Panc1 (cell line): ENCODE measurements around the gene NOXO1. TPM values are rescaled to one million over a fixed set of nuclear protein-coding genes. Genes with fewer than 3 reads are reported as not detected.

Experiments used
- ATAC-seq: fragments of 200-7000 bp; cut with Tn5 transposase; 2 replicates; pipeline ENCODE4 v1.9.1; 2020; ENCODE audit warnings: mild to moderate bottlenecking, moderate library complexity
- BruUV-seq: library from RNA; stranded (reverse); fragments of 400-500 nt; replicated peaks from 2 replicates; lab custom pipeline; 2021; lab: Mats Ljungman, UMichigan
- CTCF ChIA-PET: fragments of 300-600 bp; sonication (Branson Sonifier 250); formaldehyde crosslinking; loops from one replicate; lab custom pipeline; 2022; ENCODE audit warnings: antibody characterized with exemption; lab: Charles Lee
- POLR2A ChIA-PET: fragments of 300-600 bp; sonication (Branson Sonifier 250); formaldehyde crosslinking; loops from one replicate; lab custom pipeline; 2022; ENCODE audit warnings: antibody characterized with exemption; lab: Charles Lee
- DNase-seq: peaks from one replicate; pipeline ENCODE4 v3.0.0-alpha.2; 2010; ENCODE audit warnings: low read depth, low spot score
- H3K27ac ChIP-seq: 2 replicates; pipeline ENCODE4 v1.5.1; 2011; ENCODE audit warnings: mild to moderate bottlenecking, low read length, inconsistent platforms
- H3K27me3 ChIP-seq: fragments of 200-500 bp; sonication (Bioruptor generic); 2 replicates; pipeline ENCODE4 v1.6.0; 2014; ENCODE audit warnings: low read length, inconsistent platforms; ENCODE audit not compliant: control insufficient read depth, insufficient read depth
- H3K36me3 ChIP-seq: fragments of 200-500 bp; sonication (Bioruptor generic); 2 replicates; pipeline ENCODE4 v1.5.1; 2014; ENCODE audit warnings: inconsistent platforms, mild to moderate bottlenecking, low read length, moderate library complexity; ENCODE audit not compliant: control insufficient read depth, insufficient read depth
- H3K4me1 ChIP-seq: 2 replicates; pipeline ENCODE4 v1.5.1; 2011; ENCODE audit warnings: inconsistent platforms, mild to moderate bottlenecking, low read length, moderate library complexity; ENCODE audit not compliant: control insufficient read depth, insufficient read depth
- H3K4me3 ChIP-seq, 2 experiments: 2 replicates each; pipeline ENCODE4 v1.5.1; 2011 to 2012; ENCODE audit warnings: low read depth in 2 of 2, low read length in 2 of 2, mild to moderate bottlenecking in 2 of 2, inconsistent platforms in 1 of 2, moderate library complexity in 1 of 2
- H3K9me3 ChIP-seq: fragments of 200-500 bp; sonication (Bioruptor generic); 2 replicates; pipeline ENCODE4 v1.5.1; 2014; ENCODE audit warnings: low read depth, mild to moderate bottlenecking, inconsistent platforms, low read length, moderate library complexity; ENCODE audit not compliant: control insufficient read depth, insufficient read depth
- POLR2AphosphoS5 ChIP-seq: IDR thresholded peaks from 2 replicates; pipeline ENCODE4 v1.6.1; 2012; ENCODE audit warnings: mild to moderate bottlenecking, low read depth, low read length, moderate library complexity
- SIN3A ChIP-seq: IDR thresholded peaks from 2 replicates; pipeline ENCODE4 v1.6.1; 2012; ENCODE audit warnings: low read depth, mild to moderate bottlenecking, low read length, moderate library complexity, borderline replicate concordance; ENCODE audit not compliant: insufficient read depth
- TCF7L2 ChIP-seq: IDR thresholded peaks from 2 replicates; pipeline ENCODE4 v1.6.1; 2011; ENCODE audit warnings: mild to moderate bottlenecking, low read depth, low read length, inconsistent platforms
- in situ Hi-C: cut with HindIII; loops from 2 replicates; pipeline ENCODE4 v1.10.0; 2016; ENCODE audit warnings: low sequenced_read_pairs, low pct_unique_long_range_greater_than_20kb
- intact Hi-C: fragments of 100-400 bp; cut with micrococcal nuclease; formaldehyde crosslinking; loops from one replicate; pipeline ENCODE4 v1.10.0; 2022; ENCODE audit not compliant: unreplicated experiment
- total RNA-seq: library from RNA; stranded (reverse); gene quantifications from one replicate; pipeline ENCODE4 v1.2.1, GENCODE V29; 2021; ENCODE audit not compliant: unreplicated experiment
- TF ChIP-seq, protein P1 (sequence below): fragments of 450-650 bp; IDR thresholded peaks from 2 replicates; pipeline ENCODE4 v1.5.1; 2017; ENCODE audit warnings: mild to moderate bottlenecking
- TF ChIP-seq, protein P2 (sequence below), 2 experiments: IDR thresholded peaks; 2 replicates each; pipeline ENCODE4 v1.6.1; 2011 to 2012; ENCODE audit warnings: low read depth in 2 of 2, control low read depth in 1 of 2, low read length in 1 of 2, mild to moderate bottlenecking in 1 of 2, moderate library complexity in 1 of 2; ENCODE audit not compliant: insufficient read depth in 1 of 2

The NOXO1 gene
- total RNA-seq, 1 experiment from 2014 or later: 4.0 TPM

DNA sequence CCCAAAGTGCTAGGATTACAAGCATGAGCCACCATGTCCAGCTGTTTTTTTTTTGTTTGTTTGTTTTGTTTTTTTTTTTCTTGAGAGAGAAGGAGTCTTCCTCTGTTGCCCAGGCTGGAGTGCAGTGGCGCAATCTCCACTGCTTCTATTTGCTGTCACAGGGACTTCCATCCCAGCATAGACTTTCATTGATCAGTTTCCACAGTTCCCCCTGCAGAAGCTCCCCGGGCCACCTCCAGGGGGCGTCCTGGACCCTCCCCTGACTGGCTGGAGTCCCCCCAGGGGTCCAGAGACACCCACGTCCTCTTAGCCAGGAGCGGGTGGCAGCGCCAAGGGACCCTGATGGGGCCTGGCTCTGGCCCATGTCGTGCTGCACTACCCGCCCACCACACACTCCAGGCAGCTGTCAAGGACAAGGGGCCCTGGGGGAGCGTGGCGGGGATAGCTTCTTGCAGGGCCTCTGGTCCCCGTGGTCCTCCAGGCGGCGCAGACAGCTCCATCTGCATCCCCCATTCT lies 35.2 kb upstream of the NOXO1 start:
- no peak for ATAC-seq
- BruUV-seq: no TSS peak
- in situ Hi-C loops: no loop called here

DNA sequence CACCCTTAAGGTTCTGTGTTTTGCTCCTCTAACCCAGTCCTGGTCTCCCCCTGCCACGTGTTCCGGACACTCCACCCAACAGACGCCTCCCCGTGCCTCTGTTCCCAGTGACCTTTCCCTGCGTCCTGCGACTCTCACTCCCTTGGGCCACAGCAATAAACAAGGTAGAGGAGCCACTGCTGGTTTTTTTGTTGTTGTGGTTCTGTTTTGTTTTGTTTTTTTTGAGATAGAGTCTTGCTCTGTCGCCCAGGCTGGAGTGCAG lies 34.6 kb upstream of the NOXO1 start:
- Histone ChIP-seq H3K27me3 (no peaks in the 10 kb centered on the region), H3K36me3 (no peaks in the 10 kb centered on the region; the same call in 1 of the 2 replicates), H3K9me3 (no peaks in the 10 kb centered on the region), H3K4me3 (no peak overlapping the region), H3K27ac (no peak overlapping the region), H3K4me1 (peaks cover 3% of the 10 kb centered on the region; the same call in 1 of the 2 replicates)
- DNase-seq (no peak), ATAC-seq (no peak)
- ChIA-PET POLR2A (no interaction called here), CTCF (no interaction called here)
- intact Hi-C loops (no loop called here), in situ Hi-C loops (no loop called here)
- BruUV-seq: no TSS peak
- TF ChIP-seq, protein P1, sequence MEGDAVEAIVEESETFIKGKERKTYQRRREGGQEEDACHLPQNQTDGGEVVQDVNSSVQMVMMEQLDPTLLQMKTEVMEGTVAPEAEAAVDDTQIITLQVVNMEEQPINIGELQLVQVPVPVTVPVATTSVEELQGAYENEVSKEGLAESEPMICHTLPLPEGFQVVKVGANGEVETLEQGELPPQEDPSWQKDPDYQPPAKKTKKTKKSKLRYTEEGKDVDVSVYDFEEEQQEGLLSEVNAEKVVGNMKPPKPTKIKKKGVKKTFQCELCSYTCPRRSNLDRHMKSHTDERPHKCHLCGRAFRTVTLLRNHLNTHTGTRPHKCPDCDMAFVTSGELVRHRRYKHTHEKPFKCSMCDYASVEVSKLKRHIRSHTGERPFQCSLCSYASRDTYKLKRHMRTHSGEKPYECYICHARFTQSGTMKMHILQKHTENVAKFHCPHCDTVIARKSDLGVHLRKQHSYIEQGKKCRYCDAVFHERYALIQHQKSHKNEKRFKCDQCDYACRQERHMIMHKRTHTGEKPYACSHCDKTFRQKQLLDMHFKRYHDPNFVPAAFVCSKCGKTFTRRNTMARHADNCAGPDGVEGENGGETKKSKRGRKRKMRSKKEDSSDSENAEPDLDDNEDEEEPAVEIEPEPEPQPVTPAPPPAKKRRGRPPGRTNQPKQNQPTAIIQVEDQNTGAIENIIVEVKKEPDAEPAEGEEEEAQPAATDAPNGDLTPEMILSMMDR: no peak
- TF ChIP-seq, protein P2, sequence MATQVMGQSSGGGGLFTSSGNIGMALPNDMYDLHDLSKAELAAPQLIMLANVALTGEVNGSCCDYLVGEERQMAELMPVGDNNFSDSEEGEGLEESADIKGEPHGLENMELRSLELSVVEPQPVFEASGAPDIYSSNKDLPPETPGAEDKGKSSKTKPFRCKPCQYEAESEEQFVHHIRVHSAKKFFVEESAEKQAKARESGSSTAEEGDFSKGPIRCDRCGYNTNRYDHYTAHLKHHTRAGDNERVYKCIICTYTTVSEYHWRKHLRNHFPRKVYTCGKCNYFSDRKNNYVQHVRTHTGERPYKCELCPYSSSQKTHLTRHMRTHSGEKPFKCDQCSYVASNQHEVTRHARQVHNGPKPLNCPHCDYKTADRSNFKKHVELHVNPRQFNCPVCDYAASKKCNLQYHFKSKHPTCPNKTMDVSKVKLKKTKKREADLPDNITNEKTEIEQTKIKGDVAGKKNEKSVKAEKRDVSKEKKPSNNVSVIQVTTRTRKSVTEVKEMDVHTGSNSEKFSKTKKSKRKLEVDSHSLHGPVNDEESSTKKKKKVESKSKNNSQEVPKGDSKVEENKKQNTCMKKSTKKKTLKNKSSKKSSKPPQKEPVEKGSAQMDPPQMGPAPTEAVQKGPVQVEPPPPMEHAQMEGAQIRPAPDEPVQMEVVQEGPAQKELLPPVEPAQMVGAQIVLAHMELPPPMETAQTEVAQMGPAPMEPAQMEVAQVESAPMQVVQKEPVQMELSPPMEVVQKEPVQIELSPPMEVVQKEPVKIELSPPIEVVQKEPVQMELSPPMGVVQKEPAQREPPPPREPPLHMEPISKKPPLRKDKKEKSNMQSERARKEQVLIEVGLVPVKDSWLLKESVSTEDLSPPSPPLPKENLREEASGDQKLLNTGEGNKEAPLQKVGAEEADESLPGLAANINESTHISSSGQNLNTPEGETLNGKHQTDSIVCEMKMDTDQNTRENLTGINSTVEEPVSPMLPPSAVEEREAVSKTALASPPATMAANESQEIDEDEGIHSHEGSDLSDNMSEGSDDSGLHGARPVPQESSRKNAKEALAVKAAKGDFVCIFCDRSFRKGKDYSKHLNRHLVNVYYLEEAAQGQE (IDR thresholded peaks at IDR 0.05; ENCODE audit: insufficient read depth in 1 of 2, low read depth in 2 of 2, low read length in 1 of 2): no peak
- TF ChIP-seq POLR2AphosphoS5 (no peak), SIN3A (no peak), TCF7L2 (no peak)

More for the DNA sequence above, 35.2 kb upstream of the NOXO1 start:
- Histone ChIP-seq H3K27me3 (no peaks in the 10 kb centered on the region), H3K9me3 (no peaks in the 10 kb centered on the region), H3K4me1 (peaks cover 3% of the 10 kb centered on the region; the same call in 1 of the 2 replicates), H3K4me3 (no peak overlapping the region), H3K27ac (no peak overlapping the region), H3K36me3 (no peaks in the 10 kb centered on the region; the same call in 1 of the 2 replicates)
- ChIA-PET POLR2A (interaction anchor here (0.5 kb wide), 1 partner anchor 140 kb away, joined by 3 read pairs; no protein-coding TSS in a partner anchor), CTCF (no interaction called here)
- no peak for DNase-seq
- intact Hi-C loops: no loop called here
- no peak for TF ChIP-seq TCF7L2
- TF ChIP-seq, protein P1: peak; percentile 44
